ENCODE measurements around the gene GPALPP1. TPM values are rescaled to one million over a fixed set of nuclear protein-coding genes. Genes with fewer than 3 reads are reported as not detected.
"Not testable (repeated sequence)": the region's sequence is repeated elsewhere in the genome, so short reads cannot be mapped to it uniquely, and the experiment has no call there.

Gene GPALPP1
- total RNA-seq, 1 experiment from 2014 or later: 25.6 TPM

DNA sequence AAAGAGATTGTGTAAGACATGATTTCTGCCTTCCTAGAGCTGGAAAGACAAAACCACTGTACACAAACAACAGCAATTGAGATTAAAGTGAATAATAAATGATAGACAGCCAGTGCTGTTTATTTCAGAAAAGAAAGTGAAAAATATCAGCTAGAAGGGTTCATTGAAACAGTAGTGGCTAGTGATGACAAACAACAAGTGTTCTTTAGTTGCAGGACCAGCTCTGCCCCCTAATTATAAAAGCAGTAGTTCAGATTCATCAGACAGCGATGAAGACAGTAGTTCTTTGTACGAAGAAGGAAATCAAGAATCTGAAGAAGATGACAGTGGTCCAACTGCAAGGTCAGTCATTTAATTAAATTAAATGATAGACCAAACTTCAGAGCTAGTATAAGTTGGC, 14.8 kb downstream of the GPALPP1 start:
- DNase-seq (ENCODE audit: extremely low read depth, low read depth): no peak

DNA sequence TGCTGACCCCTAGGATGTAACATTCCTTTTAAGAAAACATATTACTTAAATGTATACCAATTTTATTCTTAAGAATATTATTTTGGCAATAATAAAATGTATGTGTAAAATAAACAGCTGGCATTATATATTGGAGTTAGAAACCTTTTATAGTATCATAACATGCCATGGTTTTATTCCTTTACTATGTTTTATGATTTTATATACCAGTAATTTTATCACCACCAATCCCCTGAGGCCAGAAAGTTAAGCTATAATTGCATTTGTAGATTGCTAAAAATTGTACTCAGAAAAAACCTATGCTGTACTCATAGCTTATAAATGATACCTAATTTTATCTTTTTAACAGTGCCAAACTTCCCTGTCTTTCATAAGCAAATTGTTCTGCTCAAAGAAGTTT, 17.9 kb downstream of the GPALPP1 start:
- no peak for DNase-seq (ENCODE audit: extremely low read depth, low read depth)

DNA sequence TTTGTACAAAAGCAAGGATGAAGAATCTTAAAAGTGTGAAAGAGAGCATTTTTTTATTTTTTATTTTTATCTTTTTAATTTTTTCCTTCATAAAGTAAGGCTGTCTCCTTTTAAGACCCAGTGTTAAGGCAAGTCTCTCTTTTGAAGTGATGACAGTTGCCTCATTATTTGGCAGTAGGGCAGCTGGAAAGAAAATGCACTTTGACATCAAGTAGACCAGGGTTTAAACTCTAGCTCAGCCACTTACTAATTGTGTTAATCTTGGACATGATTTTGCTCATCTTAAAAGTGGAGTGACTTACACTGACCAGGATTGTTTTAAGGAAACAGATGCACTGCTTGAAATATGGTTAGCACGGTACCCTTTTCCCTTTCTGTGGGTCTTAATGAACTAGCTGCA, 18.5 kb downstream of the GPALPP1 start:
- DNase-seq (ENCODE audit: extremely low read depth, low read depth): no peak

DNA sequence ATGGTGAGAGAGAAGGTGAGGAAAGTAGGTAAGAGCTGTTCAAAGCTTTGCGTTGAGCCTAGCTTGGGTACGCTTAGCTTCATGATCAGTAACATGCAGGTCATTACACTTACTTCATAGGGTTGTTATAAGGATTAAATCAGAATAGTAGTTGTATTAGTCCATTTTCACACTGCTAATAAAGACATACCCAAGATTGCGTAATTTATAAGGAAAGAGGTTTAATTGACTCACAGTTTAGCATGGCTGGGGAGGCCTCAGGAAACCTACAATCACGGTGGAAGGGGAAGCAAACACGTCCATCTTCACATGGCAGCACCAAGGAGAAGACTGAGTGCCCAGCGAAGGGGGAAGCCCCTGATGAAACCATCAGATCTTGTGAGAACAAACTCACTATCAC, 21.9 kb downstream of the GPALPP1 start:
- DNase-seq (ENCODE audit: extremely low read depth, low read depth): no peak

DNA sequence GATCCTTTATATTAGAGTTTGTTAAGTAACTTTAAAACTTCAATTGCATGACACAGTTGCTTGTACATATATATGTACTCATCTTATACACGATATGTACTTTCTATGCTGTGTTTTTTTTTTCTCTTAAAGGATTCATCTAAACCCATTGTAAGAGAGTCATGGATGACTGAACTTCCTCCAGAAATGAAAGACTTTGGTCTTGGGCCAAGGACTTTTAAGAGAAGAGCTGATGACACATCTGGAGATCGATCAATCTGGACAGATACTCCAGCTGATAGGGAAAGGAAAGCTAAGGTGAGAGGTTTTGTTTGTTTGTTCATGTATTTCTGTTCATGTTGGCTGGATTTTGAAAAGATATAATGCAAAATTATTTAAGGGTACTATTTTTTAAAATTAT, 26.0 kb downstream of the GPALPP1 start:
- no peak for DNase-seq (ENCODE audit: extremely low read depth, low read depth)

DNA sequence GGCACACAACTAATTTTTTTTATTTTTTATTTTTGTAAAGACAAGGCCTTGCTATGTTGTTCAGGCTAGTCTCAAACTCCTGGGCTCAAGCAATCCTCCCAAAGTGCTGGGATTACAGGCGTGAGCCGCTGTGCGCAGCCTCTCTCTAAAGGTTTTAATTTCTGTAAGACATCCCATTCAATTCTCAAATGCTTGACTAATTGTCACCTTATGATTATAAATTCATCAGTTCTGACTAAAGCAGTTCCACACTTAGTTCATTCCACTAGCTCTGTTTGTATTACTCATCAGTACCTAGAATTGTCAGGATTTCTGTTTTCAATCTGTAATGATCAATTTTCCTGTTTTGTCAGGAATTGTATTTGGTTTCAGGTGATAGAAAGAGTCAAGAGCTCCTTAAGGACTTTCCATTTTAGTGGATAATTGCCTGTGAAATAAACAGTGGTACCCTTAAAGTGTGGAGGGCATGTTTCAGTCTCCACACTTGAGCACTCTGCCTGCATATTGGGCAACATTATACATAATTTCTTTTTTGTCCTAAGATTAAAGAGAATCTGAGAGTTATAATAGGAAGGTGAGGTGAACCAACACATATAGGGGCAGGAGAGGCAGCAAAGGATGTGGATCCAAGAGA, 27.6 kb downstream of the GPALPP1 start:
- DNase-seq (ENCODE audit: extremely low read depth, low read depth): no peak

DNA sequence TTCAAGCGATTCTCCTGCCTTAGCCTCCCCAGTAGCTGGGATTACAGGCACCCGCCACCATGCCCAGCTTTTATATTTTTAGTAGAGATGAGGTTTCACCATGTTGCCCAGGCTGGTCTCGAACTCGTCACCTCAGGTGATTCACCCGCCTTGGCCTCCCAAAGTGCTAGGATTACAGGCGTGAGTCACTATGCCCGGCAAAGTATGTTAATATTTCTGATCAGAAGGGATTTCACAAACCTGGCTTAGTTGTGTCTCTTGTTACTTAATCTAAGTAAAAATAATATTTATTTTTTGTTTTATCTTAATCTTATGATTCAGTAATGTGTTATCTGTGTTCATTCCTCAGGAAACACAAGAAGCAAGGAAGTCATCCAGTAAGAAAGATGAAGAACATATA, 30.6 kb downstream of the GPALPP1 start:
- not testable (repeated sequence) for DNase-seq (ENCODE audit: extremely low read depth, low read depth)

DNA sequence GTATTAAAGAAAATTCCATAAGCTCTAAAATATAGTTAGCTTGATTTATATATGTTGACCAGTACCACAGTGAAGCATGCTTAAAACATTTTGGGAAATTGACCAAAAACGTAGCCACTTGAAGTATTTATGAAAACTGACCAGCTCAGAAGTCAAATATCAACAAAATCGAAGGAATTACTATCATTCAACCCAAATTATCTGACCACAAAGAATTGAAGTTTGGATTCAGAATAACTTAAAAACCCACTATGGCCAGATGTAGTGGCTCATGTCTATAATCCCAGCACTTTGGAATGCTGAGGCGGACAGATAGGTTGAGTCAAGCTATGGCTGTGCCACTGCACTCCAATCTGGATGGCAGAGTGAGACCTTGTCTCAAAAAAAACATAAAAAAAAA, 31.9 kb downstream of the GPALPP1 start:
- no peak for DNase-seq (ENCODE audit: extremely low read depth, low read depth)

DNA sequence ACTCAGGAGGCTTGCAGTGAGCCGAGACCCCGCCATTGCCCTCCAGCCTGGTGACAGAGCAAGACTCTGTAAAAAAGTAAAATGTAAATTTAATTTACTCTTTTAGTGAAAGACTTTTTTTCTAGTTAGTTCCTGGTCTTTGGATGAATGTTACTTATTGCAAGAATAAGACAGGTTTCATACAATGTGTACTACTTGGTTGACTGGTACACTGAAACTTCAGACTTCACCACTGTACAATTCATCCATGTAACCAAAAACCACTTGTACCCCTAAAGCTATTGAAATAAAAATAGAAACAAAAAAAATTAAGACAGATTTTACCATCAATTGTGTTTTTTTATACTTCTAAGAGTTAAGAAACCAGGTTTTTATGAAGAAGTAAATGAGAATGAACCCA, 35.5 kb downstream of the GPALPP1 start:
- DNase-seq (ENCODE audit: extremely low read depth, low read depth): no peak

DNA sequence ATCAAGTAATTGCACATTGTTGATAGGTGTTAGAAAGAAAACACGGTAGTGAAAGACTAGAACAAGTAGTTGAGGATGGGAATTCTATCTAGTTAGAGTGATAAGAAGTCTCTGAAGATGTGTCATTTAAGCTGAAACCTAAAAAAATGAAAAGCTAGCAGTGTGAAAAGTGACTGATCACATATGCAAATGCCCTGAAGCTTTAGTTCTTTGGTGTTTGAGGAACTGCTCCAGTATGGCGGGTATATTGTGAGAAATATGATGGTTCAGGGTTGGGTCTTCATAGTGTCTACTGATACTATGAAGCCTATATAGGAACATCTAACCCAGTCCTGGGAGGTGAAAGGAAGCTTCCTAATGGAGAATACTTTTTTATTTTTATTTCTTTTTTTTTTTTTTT, 45.0 kb downstream of the GPALPP1 start:
- no peak for DNase-seq (ENCODE audit: extremely low read depth, low read depth)

DNA sequence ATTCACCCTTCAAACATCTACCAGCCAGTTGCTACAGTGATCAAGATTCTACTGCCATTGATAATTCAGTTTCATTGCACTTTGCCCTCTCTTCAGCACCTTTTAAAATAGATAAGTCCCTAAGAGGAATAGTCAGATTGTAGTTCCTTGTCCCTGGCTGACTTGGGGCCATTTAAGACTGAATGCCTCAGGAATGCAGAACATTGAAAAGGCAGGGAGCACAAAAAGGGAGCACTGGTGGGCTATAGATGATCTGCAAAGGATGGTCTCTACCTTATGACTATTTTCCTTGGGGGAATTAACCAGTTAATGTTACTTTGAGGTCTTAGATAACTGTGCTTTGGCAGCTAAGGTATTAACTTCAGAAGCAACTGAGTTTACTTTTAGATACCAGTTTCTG, 46.9 kb downstream of the GPALPP1 start:
- no peak for DNase-seq (ENCODE audit: extremely low read depth, low read depth)

DNA sequence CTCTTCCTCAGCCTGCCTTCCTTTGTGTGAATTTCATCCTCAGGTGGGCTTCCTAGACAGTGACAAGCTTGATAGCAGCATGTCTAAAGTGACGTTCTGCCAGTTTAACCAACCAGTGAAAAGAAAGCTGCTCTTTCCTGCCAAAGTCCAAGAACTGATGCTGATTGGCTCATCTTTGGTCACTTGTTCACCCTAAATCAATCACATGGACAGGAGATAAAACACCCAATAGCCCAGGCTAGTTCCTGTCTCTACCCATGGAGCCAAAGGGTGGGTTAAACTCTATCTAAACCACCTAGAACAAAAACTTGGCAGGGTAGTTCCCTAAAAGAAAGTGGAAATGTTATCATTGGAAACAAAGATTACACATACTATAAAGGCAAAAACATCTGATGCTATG, 50.8 kb downstream of the GPALPP1 start:
- no peak for DNase-seq (ENCODE audit: extremely low read depth, low read depth)

DNA sequence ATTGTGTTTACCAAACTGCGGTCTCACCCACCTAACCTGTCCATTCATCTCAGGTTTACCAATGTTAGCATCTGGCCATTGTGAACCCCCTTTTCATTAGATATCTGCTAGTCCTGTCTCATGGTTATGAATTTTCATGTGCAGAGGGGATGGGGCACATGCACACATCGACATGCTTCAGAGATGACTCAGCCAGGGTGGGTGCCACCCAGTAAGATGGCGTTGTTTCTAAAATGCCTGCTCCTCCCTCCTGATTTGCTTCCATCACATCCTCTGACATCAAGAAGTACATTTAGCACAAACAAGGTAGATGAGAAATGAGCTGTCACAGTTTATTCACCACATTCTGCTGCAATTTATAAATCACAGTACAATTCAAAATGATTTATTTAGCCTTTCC, 51.3 kb downstream of the GPALPP1 start:
- no peak for DNase-seq (ENCODE audit: extremely low read depth, low read depth)

DNA sequence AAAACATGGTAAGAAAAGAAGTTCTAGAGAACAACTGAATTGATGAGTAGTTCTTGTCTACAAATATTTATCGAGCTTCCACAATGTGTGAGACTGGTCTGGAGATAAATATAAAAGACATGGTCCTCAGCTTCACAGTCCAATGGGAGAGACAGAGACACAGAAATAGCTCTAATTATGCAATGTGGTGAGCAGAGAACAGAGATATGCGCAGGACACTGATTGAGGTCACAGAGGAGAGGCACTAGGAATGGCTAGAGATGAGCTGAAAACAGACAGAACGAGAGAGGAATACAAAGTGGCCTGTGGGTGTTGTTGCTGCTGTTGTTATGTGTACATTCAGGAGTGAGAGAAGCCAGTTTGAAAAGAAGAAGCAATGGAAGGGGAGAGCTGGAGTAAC, 53.2 kb downstream of the GPALPP1 start:
- no peak for DNase-seq (ENCODE audit: extremely low read depth, low read depth)

DNA sequence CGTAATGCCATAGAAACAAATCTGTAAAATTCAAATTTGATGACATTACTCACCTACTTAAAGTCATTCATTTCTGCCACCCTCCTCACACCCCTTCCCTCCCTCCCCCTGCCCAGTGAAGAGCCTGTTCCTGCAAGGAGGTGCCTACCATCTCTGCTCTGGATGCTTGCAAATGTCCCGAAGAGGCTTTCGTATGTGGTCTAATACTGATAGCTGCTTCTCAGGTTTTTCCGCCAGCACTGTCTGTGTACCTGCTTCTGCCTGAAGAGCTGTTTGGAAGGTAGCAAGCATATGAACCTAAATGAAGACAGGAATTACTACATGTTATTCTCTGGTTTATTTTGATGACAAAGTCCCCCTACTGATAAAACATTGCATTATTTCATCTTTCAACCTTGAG, 57.1 kb downstream of the GPALPP1 start:
- DNase-seq (ENCODE audit: extremely low read depth, low read depth): no peak

DNA sequence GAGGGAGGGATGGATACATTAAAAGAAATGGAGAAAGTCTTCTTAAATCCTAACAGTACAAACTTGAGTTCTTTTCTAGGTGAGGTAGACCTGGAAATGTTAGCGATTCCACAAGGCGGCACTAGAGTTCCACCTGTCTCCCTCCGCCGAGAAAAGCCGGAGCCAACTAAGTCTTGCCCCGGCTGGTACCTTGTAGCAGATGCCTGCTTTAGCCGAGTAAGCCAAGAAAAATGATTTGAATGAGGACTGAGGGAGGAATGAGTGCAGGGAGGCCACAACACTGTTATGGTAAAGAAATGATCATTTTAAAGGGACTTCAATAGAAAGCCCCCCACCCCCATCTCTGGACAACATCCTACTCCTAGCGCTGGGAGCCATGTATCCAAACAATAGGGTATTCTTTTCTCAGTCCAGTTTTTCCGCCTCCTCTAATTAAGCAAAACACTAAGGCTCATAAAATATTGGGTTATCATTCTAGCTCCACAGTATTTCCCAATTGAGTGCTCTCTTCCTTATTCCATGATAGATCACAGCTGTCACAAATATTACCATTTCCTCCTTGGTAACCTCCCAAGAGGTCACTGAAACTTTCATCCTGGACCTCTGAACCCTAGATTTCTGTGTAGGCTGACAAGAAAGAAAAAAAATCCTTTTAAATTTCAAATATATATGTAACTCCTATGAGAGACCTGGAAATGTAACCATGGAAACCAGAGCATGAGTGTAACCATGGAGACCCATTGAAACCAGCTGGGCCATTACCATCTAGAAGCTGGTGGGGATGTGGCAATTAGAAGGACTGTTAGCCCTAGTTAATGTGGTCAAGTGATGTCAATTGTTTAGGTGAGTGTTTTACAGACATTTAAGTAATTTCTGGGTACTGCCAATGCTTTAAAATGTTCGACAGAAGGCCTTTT, 58.3 kb downstream of the GPALPP1 start:
- DNase-seq (ENCODE audit: extremely low read depth, low read depth): peak; percentile 63

DNA sequence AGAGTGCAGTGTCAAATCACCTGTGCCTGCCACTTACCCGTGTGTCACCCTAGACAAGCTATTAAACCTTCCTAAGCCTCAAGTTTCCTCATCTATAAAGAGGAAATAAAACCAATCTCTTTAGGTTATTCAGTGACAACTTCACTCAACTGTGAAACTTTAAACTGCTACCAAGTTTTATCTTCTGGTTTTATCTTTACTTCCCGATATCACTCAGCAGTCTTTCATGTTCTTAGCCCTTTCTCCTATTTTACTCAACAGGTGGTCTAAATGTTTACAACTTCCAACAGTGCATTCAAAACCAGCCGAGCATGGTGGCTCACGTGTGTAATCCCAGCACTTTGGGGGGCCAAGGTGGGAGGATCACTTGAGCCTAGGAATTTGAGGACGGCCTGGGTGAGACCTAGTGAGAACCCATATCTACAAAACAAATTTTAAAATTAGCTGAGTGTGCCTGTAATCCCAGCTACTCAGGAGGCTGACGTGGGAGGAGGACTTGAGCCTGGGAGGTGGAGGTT, 59.6 kb downstream of the GPALPP1 start:
- no peak for DNase-seq (ENCODE audit: extremely low read depth, low read depth)

DNA sequence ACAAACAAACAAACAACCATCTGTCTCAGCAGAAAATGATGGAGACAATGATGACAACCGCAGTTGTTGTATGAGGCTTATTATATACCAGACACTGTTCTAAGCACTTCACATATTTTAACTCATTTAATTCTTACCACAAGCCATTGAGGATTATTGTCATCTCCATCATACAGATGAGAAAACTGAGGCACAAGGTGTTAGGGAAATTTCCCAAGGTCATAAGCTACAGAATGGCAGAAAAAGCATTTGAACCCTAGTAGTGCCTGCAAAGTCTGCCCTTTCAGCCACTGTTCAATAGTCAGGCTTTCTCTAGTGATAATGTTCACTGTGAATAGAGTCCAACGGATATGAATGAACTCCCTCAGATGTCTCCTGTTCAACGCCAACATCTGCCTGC, 60.1 kb downstream of the GPALPP1 start:
- no peak for DNase-seq (ENCODE audit: extremely low read depth, low read depth)

DNA sequence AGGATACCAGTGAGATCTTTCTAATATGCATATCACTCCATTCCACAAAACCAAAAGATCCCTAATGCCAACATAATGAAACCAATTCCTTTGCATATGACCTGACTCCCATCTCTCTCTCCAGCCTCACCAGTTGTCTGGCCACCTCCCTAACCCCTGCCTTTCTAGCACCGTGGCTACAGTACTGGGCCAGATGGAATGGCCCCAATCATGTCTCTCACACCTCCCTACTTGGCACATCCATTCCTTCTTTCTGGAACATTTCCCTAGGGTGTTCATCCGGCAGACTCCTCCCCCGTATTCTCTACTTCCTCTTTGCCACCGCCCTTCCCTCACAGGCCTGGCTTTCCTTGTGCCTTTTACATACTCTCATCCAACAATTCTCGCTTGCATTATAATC, 62.0 kb downstream of the GPALPP1 start:
- no peak for DNase-seq (ENCODE audit: extremely low read depth, low read depth)

DNA sequence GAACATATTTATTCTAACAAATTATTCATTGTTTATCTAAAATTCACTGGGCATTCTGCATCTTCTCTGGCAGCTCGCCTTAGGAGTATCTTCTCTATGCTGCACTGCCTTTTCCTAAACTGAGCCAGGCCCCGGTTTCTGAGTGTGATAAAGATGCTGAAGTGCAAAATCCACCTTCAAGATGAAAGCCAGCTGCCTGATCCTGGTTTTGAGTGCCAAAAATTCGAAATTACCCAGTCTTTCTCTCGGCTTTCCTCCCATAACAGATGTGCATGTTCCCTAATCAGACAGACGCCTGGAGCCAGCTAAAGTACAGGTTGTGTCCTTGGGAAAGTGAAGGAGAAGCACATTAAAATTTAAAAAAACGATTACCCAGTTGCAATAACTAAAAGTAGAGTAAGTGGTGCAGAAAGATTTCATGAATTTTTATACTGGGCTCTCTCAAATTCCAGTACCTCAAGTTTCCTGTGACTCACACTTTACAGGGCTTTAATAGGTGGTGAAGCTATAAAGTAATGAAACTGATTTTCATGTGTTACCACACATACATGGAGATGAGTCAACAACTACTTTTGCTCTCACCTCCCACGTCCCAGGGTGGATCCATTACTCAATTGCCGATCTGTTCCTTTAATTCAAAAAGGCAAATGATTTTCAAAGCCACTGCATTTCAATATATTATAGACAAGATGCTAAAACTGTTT, 66.0 kb downstream of the GPALPP1 start:
- peak; percentile 38 for DNase-seq (ENCODE audit: extremely low read depth, low read depth)

DNA sequence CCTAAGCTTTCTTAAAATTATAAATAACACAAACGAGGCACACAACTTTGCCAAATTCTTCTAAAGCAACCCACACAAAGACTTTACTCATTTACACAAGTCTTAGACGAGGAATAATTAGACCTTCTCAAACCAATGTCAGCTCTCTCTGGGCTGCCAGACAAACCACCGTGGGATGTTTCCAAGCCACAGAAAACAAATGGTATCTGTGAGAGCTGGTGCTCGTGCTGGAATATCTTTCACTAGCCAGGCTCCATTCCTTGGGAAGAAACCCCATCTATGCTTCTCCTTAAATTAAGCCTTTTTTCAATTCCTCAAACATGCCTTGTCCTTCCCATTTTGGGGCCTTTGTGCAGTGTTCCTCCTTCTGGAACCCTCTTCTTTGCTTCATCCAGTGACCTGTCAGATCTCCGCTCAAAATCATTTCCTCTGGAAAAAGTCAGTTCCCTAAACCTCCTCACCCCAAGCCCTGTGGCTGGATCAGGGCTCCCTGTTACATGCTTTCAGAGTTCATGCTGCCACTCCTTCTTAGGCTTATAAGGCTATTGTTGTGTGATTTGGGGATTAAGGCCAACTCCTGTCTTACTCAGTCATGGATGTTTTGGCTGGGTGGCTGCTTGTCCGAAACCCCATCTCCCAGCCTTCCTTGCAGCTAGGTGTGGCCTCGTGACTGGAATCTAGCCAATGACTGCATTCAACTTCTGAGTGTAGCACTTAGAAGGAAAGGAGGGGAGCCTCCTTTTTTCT, 66.7 kb downstream of the GPALPP1 start:
- no peak for DNase-seq (ENCODE audit: extremely low read depth, low read depth)

All from NCI-H460 (cell line).